ENCODE data around the gene TEKT5. TPM values are rescaled to one million over a fixed set of nuclear protein-coding genes. Genes with fewer than 3 reads are reported as not detected.

The TEKT5 gene
- total and polyA plus RNA-seq, 8 donors: 0.17 to 1.1 (median 0.26) TPM; not detected in 1

GRCh38 chr16:10597187-10597601 lies 97.5 kb downstream of the TEKT5 start:
- Histone ChIP-seq H3K36me3 (no peaks in the 10 kb centered on the region), H3K27ac (no peak overlapping the region), H3K9me3 (no peaks in the 10 kb centered on the region), H3K4me3 (no peak overlapping the region), H3K27me3 (no peaks in the 10 kb centered on the region), H3K4me1 (no peaks in the 10 kb centered on the region)
- FAIRE-seq (no peak), DNase-seq (no peak), ATAC-seq (no peak)
- no peak for TF ChIP-seq CTCF (IDR thresholded peaks at IDR 0.05)
- intact Hi-C loops (cut with DNase I): no loop called here
- WGBS, 2 donors: 63 to 65% methylated on average over 3 of the region's 3 CpGs

- Histone ChIP-seq H3K4me1 (no peaks in the 10 kb centered on the region), H3K9me3 (no peaks in the 10 kb centered on the region), H3K27me3 (no peaks in the 10 kb centered on the region), H3K36me3 (no peaks in the 10 kb centered on the region), H3K27ac (no peak overlapping the region), H3K4me3 (no peak overlapping the region)
- TF ChIP-seq CTCF (IDR thresholded peaks at IDR 0.05): no peak
- FAIRE-seq: no peak
- intact Hi-C loops (cut with DNase I): no loop called here
- ATAC-seq: peak in 3 of 4 donors; percentile 52 to 75 (median 74)
- no peak for DNase-seq
- 21 to 23% methylated on average over 9 of the region's 9 CpGs for WGBS, 2 donors
Measured at GRCh38 chr16:10594312-10594950, 100.3 kb downstream of the TEKT5 start.

- FAIRE-seq: no peak
Measured at GRCh38 chr16:10592611-10593010, 102.1 kb downstream of the TEKT5 start.

GRCh38 chr16:10590342-10590741 lies 104.4 kb downstream of the TEKT5 start:
- H3K9me3 ChIP-seq: no peaks in the 10 kb centered on the region
- intact Hi-C loops (cut with DNase I): no loop called here
- DNase-seq: no peak
- no peaks in the 10 kb centered on the region for H3K27me3 ChIP-seq
- H3K4me1 ChIP-seq: no peaks in the 10 kb centered on the region
- no peak overlapping the region for H3K27ac ChIP-seq
- no peaks in the 10 kb centered on the region for H3K36me3 ChIP-seq
- H3K4me3 ChIP-seq: no peak overlapping the region
- TF ChIP-seq CTCF (IDR thresholded peaks at IDR 0.05): no peak
- WGBS, 2 donors: 58 to 61% methylated on average over 4 of the region's 4 CpGs
- FAIRE-seq: no peak
- ATAC-seq: no peak

More at GRCh38 chr16:10592611-10593010, 102.1 kb downstream of the TEKT5 start:
- no peak for TF ChIP-seq CTCF (IDR thresholded peaks at IDR 0.05)
- intact Hi-C loops (cut with DNase I): no loop called here
- no peaks in the 10 kb centered on the region for H3K9me3 ChIP-seq
- H3K4me1 ChIP-seq: no peaks in the 10 kb centered on the region
- no peak overlapping the region for H3K4me3 ChIP-seq
- DNase-seq (no peak), ATAC-seq (no peak)
- H3K27ac ChIP-seq: no peak overlapping the region
- H3K36me3 ChIP-seq: no peaks in the 10 kb centered on the region
- WGBS, 2 donors: 79 to 83% methylated on average over 1 of the region's 1 CpG
- no peaks in the 10 kb centered on the region for H3K27me3 ChIP-seq

- FAIRE-seq: no peak
- H3K36me3 ChIP-seq: no peaks in the 10 kb centered on the region
- no peaks in the 10 kb centered on the region for H3K27me3 ChIP-seq
- no peaks in the 10 kb centered on the region for H3K9me3 ChIP-seq
- no peak for ATAC-seq
- 47 to 55% methylated on average over 5 of the region's 5 CpGs for WGBS, 2 donors
- no peak overlapping the region for H3K4me3 ChIP-seq
- no peak for TF ChIP-seq CTCF (IDR thresholded peaks at IDR 0.05)
- H3K4me1 ChIP-seq: no peaks in the 10 kb centered on the region
- DNase-seq: no peak
- intact Hi-C loops (cut with DNase I): no loop called here
- no peak overlapping the region for H3K27ac ChIP-seq
Measured at GRCh38 chr16:10589109-10589508, 105.6 kb downstream of the TEKT5 start.

Data from pancreas (tissue), 10 donors.